Body of pancreas (tissue), 4 donors: ENCODE results near the gene SCYGR8.

Experiments
- POLR2A ChIP-seq, 3 donors: fragments of 450-650 bp; IDR thresholded peaks; one replicate each; pipeline ENCODE4 v1.6.1; 2016; ENCODE audit warnings: antibody characterized with exemption in 3 of 3, mild to moderate bottlenecking in 2 of 3
- TF ChIP-seq, protein P1 (sequence below), 7 experiments: fragments of 450-650 bp in 4 of 7; fragments of 200-600 bp in 3 of 7; sonication (generic) in 3 of 7; IDR thresholded peaks; one replicate each; pipeline ENCODE4 v1.5.1; 2016 to 2019; ENCODE audit warnings: antibody characterized with exemption in 7 of 7

GRCh38 chr2:227716501-227716900, 29.2 kb upstream of the SCYGR8 start:
- TF ChIP-seq, protein P1, sequence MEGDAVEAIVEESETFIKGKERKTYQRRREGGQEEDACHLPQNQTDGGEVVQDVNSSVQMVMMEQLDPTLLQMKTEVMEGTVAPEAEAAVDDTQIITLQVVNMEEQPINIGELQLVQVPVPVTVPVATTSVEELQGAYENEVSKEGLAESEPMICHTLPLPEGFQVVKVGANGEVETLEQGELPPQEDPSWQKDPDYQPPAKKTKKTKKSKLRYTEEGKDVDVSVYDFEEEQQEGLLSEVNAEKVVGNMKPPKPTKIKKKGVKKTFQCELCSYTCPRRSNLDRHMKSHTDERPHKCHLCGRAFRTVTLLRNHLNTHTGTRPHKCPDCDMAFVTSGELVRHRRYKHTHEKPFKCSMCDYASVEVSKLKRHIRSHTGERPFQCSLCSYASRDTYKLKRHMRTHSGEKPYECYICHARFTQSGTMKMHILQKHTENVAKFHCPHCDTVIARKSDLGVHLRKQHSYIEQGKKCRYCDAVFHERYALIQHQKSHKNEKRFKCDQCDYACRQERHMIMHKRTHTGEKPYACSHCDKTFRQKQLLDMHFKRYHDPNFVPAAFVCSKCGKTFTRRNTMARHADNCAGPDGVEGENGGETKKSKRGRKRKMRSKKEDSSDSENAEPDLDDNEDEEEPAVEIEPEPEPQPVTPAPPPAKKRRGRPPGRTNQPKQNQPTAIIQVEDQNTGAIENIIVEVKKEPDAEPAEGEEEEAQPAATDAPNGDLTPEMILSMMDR (IDR thresholded peaks at IDR 0.05): no peak
- no peak for TF ChIP-seq POLR2A (IDR thresholded peaks at IDR 0.05)
